ENCODE results near the gene STK24. TPM values are rescaled to one million over a fixed set of nuclear protein-coding genes. Genes with fewer than 3 reads are reported as not detected.

Gene STK24
- total RNA-seq, 2 donors from 2014 or later = 55.8 to 63.2 TPM

- Histone ChIP-seq H3K36me3 (no peaks in the 10 kb centered on the region), H3K27me3 (no peaks in the 10 kb centered on the region), H3K27ac (peak overlapping the region; percentile 51 to 66), H3K9me3 (no peaks in the 10 kb centered on the region), H3K4me3 (no peak overlapping the region), H3K4me1 (peaks cover 0 to 87% of the 10 kb centered on the region in 2 donors)
- TF ChIP-seq CTCF (IDR thresholded peaks at IDR 0.05) = no peak
- no peak for DNase-seq (ENCODE audit: low spot score)
Measured at GRCh38 chr13:98506322-98506721, 70.6 kb downstream of the STK24 start.

- no peak overlapping the region for H3K27ac ChIP-seq
- H3K4me3 ChIP-seq = no peak overlapping the region
- no peaks in the 10 kb centered on the region for H3K36me3 ChIP-seq
- no peak for TF ChIP-seq CTCF (IDR thresholded peaks at IDR 0.05)
- H3K27me3 ChIP-seq = no peaks in the 10 kb centered on the region
- H3K9me3 ChIP-seq = no peaks in the 10 kb centered on the region
- DNase-seq (ENCODE audit: low spot score) = no peak
- H3K4me1 ChIP-seq = peaks cover 0 to 86% of the 10 kb centered on the region in 2 donors
Measured at GRCh38 chr13:98505217-98505616, 71.7 kb downstream of the STK24 start.

- peak overlapping the region; percentile 3 to 74 for H3K27ac ChIP-seq
- no peaks in the 10 kb centered on the region for H3K27me3 ChIP-seq
- peaks cover 3% of the 10 kb centered on the region for H3K36me3 ChIP-seq
- no peaks in the 10 kb centered on the region for H3K9me3 ChIP-seq
- no peak overlapping the region for H3K4me3 ChIP-seq
- H3K4me1 ChIP-seq = peaks cover 0 to 78% of the 10 kb centered on the region in 2 donors
- no peak for DNase-seq (ENCODE audit: low spot score)
- no peak for TF ChIP-seq CTCF (IDR thresholded peaks at IDR 0.05)
Measured at GRCh38 chr13:98504371-98504963, 72.4 kb downstream of the STK24 start.

GRCh38 chr13:98504029-98504351 lies 72.9 kb downstream of the STK24 start:
- DNase-seq (ENCODE audit: low spot score) = no peak
- Histone ChIP-seq H3K4me3 (no peak overlapping the region), H3K27me3 (no peaks in the 10 kb centered on the region), H3K36me3 (peaks cover 6% of the 10 kb centered on the region), H3K9me3 (no peaks in the 10 kb centered on the region), H3K27ac (peak overlapping the region; percentile 70 to 74), H3K4me1 (peaks cover 0 to 73% of the 10 kb centered on the region in 2 donors)
- no peak for TF ChIP-seq CTCF (IDR thresholded peaks at IDR 0.05)

- peak overlapping the region; percentile 70 to 74 for H3K27ac ChIP-seq
- no peak for TF ChIP-seq CTCF (IDR thresholded peaks at IDR 0.05)
- H3K27me3 ChIP-seq = no peaks in the 10 kb centered on the region
- no peak overlapping the region for H3K4me3 ChIP-seq
- peaks cover 6% of the 10 kb centered on the region for H3K36me3 ChIP-seq
- DNase-seq (ENCODE audit: low spot score) = no peak
- H3K4me1 ChIP-seq = peaks cover 0 to 68% of the 10 kb centered on the region in 2 donors
- H3K9me3 ChIP-seq = no peaks in the 10 kb centered on the region
Measured at GRCh38 chr13:98503175-98504028, 73.5 kb downstream of the STK24 start.

Data from right atrium auricular region (tissue), 2 donors.